G401 (cell line): ENCODE data around the gene HOXD3. TPM values are rescaled to one million over a fixed set of nuclear protein-coding genes. Genes with fewer than 3 reads are reported as not detected.

Source experiments
- DNase-seq: peaks from one replicate; pipeline ENCODE4 v3.0.0-alpha.2; 2015; ENCODE audit warnings: low spot score
- in situ Hi-C: cut with HindIII; loops from 2 replicates; pipeline ENCODE4 v1.10.0; 2016; ENCODE audit warnings: low sequenced_read_pairs, mixed read lengths
- total RNA-seq: library from RNA; depleted of rRNA; stranded (reverse); fragments of >200 nt; shearing (Covaris generic); gene quantifications from 2 replicates; pipeline ENCODE4 v1.2.3, GENCODE V29; 2014

The HOXD3 gene
- total RNA-seq, 1 experiment from 2014 or later, result 6.5 TPM

DNA sequence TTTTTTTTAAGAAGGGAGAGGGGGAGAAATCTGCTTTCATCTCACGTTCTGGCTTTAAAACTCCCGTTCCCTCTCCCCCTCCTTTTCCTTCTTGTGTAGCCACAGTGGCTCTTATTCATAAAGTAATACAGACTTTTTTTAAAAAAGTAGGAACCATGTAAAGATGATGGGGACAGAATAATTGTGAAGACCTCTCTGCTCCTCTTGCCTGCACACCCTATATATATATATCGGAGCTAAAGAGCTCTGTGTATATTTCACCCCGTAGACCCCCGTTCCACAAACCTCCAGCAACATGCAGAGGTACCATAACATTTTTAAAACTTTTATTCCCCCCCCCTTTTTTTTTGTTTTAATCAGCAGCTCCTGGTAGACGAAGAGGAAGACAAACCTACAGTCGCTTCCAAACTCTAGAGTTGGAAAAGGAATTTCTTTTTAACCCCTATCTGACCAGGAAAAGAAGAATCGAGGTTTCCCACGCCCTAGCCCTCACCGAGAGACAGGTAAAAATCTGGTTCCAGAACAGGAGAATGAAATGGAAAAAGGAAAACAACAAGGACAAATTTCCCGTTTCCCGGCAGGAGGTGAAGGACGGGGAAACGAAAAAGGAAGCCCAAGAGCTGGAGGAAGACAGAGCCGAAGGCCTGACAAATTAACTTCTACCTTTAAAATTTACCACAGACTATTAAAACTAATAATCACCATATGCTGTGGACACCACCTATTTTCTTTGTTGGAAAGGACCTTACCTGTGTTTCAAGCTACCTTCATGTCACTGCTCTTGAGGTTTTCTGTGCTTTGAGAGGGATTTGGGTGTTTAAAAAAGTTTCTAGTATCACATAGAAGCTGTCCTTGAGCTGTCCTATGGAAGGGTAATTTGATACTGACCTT, 25.9 kb upstream of the HOXD3 start:
- in situ Hi-C loops, result no loop called here
- DNase-seq, result no peak

DNA sequence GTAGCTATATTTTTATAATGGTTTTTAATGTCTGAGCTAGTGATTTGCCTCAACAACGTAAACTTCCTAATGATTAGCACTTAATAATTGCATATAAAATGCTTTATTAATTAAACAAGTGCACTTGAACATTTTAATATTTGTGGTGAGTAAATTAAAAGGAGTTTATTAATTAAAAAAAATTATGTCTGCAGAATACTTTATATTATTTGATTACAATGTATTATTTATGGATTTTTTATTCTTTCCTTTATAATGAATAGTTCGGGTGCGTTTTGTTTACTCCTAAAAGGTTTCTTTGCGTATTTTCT, 25.3 kb upstream of the HOXD3 start:
- DNase-seq, result no peak
- in situ Hi-C loops, result no loop called here

DNA sequence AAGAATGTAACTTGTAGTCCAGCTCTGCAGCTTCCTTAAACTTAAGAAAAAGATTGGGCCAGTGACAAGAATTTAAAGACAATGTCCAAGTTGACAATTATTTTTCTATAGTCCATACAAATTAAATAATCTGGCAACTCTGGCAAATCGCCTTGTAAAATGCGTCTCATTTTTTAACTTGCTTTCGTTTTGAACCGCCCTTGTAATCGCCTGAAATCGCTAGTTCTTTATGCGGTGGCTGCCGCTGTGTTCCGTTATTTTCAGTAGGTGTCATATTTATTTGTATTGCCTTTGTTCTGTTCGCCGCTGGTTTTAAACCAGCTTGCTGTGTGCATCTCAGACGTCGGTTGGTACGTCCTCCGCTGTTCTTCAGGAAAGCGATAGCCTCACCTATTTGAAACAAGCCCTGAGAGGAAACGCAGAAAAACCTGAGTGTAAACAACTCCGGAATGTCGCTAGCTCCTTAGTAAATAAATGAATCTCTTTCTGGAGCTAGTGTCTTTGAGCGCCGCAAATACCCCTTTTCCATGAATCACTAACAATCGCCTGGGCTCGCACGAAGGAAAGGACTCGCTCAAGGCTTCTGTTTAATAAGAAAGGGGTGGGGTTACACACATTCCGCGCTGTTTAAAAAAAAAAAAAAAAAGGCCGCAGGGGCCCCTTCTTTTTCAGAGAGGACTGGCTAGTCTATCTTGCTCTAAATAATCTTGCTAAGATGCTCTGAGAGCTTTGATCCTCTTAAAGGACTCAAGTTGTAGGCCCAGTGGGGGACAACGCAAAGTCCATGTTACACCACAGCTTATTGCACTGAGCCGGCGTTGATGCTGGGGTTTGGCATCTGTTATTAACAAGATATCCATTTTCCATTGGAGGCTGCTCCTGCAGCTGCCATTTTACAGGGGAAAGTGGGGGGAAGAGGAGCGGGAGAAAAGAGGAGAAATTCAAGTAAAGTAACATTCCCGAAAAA, 24.6 kb upstream of the HOXD3 start:
- DNase-seq, result no peak
- in situ Hi-C loops, result no loop called here

DNA sequence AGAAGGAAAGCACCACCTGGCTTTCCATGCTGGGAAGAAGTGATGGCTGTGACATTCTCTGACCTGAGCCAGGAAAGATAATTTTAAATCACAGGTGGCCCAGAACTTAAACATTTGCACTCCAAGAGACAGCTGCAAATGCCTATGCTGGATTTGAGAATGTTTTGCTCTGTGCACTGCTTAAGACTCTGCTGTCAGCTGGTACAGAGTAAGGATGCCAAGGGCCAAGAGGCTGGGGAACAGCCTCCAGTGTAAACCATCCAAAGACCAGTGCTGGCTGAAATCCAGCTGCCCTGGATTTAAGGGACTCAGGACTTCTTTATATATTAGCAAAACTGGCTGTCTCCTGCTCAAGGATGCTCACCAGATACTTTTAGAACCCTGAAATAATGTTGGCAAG, 23.7 kb upstream of the HOXD3 start:
- no peak for DNase-seq
- in situ Hi-C loops, result no loop called here

DNA sequence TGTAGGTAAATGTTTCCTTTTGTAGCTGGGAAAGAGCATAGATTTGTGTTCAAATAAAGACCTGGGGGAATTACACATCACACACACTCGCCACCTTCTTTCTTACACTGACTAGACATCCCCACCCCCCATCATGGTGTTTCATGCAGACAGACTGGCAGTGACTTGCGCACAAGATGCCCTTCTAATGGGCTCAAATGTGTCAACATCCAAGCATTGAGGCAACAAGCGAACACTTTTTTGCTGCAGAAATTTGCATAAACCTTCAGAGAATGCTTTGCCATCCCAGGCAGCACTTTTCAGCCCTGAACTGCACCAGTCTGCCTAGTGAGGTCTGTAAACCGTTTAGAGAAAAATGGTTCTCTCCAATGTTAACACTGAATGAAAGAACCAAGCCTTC, 23.1 kb upstream of the HOXD3 start:
- DNase-seq, result no peak
- in situ Hi-C loops, result no loop called here

DNA sequence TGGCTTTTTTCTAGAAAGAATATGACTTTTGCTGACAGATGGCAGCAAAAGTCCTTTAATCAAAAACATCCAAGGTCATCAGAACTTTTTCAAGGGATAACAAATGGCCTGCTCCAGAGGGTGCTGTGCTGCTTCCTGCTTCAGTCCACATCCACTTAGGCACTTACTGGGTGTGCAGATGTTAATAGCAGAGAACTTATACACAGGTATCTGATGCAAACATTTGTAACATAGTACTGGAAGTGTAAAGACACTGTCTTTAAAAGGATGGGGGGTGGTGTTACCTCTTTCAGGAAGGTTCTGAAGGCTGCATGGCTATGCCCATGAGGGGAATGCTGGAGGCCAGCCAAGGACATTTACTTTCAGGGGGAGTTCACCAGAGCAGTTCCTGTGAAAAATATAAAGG, 22.1 kb upstream of the HOXD3 start:
- DNase-seq, result no peak
- in situ Hi-C loops, result no loop called here

DNA sequence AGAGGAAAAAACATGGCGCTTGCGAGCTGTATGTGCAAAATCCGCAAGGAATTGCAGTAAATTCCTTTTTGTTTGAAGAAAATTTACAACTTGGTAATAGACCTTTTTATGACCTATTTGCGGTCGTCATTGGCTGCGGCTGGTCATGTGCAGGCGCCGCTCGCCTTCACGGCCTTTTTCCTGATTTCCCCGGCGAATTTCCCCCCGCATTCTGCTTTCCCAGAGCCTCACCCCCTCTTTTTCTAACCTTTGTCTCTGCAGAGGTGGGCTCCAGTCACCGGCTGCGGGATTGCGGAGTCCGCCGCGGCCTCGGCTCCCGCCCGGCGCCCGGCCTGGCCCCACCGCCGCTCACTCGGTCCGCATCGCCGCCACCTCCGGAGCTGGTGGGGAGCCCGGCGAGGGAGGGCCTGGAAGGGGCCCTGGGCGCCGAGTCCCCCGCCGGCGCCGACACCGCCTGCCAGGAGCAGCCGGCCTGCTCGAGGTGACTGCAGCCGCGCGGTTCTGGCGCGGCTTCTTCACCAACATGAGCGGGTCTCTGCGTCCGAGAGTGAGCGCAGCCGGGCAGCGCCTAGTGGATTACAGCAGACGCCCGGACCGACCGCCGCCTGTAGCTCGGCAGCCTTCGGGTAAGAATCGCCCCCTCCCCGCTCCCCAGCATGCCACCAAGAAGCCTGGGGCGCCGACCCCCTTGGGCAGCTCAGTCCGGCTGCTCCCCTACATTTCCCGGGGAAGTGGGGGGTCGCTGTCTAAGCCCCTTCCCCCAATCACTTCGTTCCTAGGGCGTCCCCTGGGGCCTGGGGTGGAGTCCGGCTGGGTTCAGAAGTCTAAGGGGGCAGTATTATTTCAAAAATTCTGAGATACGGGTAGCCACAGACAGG, 20.5 kb upstream of the HOXD3 start:
- DNase-seq, result no peak
- in situ Hi-C loops, result no loop called here

DNA sequence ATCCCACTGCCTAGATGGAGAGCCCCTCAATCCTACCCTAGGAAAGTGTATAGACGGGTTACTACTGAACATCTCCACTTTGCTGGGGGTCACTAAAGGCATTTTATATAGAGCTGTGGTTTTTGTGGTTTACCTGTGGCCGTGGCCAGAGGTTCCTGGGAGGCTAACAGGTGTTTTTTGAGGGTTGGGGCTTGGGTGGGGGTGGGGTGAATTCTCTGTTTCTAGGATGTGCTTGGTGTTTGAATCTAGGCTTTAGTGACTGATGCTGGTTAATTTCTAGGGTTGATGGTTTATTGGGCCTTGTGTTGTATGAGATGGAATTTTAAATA, 19.9 kb upstream of the HOXD3 start:
- DNase-seq, result no peak
- in situ Hi-C loops, result no loop called here

DNA sequence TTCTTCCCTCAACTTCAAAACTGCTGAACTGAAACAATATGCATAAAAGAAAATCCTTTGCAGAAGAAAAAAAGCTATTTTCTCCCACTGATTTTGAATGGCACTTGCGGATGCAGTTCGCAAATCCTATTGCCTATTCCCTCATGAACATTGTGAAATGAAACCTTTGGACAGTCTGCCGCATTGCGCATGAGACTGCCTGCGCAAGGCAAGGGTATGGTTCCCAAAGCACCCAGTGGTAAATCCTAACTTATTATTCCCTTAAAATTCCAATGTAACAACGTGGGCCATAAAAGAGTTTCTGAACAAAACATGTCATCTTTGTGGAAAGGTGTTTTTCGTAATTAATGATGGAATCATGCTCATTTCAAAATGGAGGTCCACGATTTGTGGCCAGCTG, 19.2 kb upstream of the HOXD3 start:
- in situ Hi-C loops, result no loop called here
- no peak for DNase-seq

DNA sequence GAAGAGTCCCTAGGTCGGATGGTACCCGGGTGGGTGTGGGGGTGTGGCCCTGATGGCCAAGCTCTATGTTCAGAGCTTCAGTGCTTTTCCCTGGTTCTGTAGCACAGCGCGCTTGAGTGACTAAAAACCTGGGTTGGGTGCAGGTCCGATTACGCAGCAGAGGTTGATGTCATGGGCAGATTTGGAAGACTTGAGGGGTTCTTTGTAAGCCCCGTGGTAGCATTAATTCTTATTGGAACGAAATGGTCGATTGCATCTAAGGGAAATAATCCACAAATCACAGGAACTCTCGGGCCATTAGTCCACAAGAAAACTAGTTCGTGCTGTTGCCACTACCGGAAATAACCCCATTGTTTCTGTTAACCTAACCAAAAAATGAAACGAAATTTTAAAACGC, 18.6 kb upstream of the HOXD3 start:
- DNase-seq, result no peak
- in situ Hi-C loops, result no loop called here

DNA sequence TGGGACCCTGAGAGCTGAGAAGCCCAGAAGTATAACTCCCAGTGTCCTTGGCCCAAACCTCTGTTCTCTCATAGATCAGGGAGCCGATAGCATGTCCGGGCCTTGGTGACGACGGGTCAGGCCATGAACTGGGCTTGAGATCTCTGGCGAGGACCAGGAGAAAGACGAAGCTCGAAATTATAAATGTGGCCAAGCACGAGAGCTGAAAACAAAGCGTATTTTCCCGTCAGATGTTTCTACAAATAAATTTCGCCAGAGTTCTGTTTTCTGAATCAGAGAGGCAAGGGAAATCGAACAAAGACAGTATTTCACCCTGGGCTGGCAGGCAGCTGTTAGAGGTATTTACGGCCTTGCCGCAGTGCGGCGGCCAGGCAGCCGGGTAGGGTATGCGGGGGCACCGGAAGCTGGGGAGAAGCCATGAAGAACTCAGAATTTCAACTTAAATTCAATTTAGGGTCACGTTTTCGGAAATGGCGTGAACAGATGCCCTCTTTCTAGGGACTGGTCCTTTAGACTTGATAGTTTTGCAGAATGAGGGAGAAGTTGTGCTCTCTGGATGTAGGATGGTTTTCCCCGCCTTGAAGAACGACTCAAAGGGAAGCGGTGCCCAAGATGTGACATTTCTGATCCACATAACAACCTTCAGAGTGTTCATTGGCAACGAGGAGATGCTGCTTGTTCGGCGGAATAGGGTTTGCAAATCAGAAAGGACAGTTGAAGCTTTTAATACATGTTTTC, 18.0 kb upstream of the HOXD3 start:
- in situ Hi-C loops, result no loop called here
- DNase-seq, result no peak

DNA sequence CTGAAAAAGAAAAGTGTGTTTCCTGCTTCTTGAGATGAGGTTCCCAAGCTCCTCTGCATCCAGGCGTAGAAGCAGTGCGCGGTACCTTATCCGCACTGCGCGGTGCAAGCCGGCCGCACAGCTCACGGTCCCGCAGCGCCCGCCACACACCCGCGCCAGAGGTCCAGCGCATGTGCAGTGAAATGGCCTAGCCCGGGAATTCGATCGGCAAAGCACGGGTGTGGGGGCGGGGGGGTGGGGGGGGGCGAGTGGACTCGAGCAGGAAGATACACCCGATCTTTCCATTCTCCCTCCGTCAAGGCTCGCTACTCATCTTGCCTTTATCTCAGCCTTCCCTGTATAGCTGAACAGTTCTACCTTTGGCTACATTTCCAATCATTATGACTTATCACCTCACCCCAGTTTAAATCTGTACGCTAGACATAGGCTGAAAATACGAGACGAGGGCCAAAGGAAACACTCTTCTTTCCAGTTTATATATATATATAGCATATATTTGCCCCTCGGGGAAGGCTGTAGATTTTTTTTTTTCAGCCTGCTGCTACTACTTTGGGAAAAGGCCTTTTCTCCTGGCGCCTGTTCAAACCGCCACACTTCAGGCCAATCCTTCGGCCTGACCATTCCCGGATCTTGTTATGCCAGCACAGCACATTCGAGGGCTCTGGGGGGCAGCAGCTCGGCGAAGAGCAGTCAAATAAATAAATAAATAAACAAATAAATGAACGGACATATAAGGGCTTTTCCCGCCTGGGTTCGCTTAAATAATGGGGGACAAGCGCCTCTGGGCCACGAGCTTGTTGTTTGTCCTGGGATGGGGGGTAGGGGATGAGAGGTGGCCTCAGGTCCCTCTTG, 17.2 kb upstream of the HOXD3 start:
- in situ Hi-C loops, result no loop called here
- no peak for DNase-seq

DNA sequence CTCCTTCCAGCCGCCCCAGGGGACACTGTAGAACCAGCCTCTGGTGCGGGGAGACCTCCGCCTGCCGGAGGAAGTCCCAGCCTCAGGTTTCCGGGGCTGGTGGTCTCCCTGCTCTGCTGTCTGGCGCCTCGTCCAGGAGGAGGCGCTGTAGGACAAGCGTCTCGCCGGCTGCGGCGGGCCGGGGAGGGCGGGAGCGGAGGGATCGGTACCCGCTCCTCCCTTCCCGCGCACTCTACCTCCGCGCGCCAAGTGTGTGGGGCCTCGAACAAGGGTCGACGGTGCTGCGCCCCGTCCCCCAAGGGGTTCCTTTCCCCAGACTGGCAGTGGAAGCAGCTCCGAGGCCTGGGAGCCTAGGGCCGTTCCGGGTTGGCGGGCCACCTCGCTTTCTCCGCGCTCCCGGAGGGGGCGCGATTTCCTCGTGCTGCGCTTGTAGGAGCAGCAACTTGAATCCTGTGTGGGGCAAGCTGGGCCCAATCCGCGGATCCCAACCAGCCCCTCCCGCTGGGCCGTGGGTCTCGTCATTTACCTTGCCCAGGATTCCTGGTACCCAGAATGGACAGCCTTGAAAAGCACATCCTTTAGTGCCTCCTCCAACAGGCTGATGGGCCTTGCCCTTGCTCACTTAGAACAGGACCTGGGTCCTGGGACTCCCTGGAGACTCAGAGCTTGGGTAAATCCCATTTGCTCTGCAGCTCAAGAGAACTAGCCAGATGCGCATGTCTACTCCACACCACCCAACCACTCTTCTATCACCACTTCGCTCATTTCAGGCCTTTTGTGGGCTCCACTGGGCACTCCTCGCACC, 16.4 kb upstream of the HOXD3 start:
- DNase-seq, result peak; percentile 23
- in situ Hi-C loops, result no loop called here

DNA sequence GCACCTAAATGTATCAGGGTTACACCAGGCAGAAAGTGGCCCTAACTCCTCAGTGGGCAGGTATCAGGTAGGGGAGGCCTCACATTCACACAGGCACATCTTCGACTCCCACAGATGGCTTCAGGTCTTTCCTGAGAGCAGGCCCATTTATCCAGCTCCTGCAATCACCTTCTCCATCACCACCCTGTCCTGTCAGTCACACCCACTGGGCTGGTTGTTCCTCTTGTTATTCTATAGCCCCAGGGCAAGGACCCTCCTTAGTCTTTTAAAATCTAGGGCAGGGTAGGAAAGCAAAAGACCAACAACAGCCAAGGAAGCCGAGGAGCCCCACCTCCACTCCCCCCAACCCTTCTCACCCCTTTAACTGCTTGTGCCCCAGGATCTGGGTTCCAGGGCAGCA, 14.8 kb upstream of the HOXD3 start:
- no peak for DNase-seq
- in situ Hi-C loops, result no loop called here

DNA sequence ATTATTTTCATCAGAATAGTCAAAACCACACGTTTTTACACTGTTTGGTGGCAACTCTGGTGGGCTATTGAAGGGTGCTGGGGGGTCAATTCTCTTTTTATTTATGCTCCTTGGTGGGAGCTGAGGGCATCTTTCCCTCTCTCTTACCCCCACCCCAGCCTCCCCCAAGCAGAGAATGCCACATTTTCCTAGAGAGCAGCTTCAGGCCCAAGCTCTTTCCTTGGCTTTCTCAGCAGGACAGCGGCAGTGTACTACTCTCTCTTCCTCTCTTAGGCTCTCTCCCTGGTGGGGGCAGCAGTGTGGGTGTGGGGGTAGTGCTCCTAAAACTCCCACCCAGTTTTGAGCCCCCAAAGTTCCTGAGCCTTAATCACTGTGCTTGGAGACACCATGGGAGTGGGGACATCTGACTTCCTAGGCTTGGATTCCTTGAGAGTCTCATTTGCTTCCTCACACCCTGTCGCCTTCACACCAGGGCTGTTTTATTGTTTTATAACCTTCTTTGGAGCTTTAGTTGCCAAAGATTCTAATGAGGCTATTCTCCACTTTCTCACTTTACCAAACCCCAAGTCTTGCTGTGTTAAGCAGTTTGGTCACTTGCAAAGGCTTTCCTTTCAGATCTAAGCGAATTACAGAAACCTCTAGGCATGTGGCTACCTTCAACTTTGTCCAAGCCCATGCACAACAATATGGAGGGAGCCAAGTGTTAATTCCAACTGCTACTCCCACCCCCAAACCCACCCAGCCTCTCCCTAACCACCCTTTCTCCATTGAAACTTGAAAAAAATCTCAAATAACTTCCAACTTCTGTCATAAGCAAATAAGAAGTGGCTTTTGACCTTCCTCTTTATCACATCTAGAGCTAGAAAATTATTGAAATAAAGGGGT, 11.8 kb upstream of the HOXD3 start:
- in situ Hi-C loops, result no loop called here
- no peak for DNase-seq

DNA sequence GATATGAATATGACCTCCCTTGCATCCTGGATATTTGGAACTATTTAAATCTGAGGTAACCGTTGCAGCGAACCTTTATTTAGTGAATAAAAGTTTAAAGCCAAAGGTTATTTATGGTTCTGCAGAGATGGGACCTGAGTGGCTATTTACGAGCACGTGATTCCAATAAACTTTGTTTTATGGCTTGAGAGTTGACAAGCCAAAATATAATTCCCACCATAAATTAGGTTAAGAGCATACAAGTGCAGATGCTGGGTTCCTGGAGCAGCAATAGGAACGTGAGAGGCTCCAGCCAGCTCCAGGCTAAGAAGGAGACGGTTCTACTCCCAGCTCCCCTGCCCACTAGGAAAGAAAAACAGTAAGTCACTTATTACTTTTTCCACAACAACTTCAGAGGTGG, 11.0 kb upstream of the HOXD3 start:
- DNase-seq, result no peak
- in situ Hi-C loops, result no loop called here
